Left forelimb (tissue), 1 donor: ENCODE measurements around the gene HNRNPA3.
"Not testable (repeated sequence)": the region's sequence is repeated elsewhere in the genome, so short reads cannot be mapped to it uniquely, and the experiment has no call there.

Source experiments
- DNase-seq: peaks from one replicate; pipeline ENCODE4 v3.0.0-alpha.2; 2018; ENCODE audit warnings: low spot score

The HNRNPA3 gene

DNA sequence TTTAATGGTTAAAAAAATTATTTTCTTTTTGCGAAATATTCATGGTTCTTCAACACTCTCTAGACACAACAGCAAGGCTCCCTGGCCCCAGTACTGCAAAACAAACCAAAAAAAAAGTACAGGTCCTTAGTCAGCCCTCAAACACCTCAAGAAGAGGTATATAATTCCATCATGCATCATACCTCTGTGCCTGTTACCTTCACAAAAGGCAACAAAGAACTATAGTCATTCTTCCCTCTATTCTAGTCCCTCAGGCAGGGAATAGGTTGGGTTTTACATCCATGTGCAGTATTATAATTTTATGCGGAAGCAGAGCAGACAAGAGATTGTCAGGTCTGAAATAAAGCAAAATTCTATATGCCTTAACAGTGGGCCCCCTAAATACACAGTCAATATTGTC, 43.4 kb downstream of the HNRNPA3 start:
- DNase-seq = no peak

DNA sequence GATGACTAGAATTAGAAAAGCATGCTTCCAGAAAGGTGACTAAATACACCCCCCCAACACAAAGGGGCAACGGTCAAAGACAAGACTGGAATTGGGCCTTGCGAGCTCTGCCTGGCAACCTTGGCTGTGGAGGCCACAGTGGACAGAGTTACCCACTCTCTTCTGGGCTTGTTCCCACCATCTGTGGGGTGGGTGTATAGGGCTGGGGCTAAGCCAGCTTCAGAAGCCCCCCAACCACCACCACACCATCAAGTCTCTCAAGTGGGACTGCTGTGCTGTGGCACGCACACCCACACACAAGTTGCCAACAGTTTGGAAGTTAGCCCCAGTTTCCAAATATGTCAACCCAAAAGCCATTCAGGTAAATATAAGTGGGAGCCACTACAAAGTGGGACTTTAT, 44.1 kb downstream of the HNRNPA3 start:
- no peak for DNase-seq

DNA sequence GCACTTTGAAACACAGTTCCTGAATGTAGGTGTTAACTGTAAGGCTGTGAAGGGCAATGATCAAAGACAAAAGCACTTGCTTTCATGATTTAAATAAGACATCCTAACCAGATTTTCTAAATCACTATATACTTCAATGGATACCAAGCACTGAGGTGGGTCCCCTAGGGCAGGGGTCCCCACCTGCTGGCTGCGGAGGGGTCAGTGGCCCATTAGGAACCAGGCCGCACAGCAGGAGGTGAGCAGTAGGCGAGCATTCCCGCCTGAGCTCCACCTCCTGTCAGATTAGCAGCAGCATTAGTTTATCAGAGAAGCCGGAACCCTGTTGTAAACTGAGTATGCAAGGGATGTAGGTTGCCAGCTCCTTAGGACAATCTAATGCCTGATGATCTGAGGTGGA, 44.9 kb downstream of the HNRNPA3 start:
- no peak for DNase-seq

DNA sequence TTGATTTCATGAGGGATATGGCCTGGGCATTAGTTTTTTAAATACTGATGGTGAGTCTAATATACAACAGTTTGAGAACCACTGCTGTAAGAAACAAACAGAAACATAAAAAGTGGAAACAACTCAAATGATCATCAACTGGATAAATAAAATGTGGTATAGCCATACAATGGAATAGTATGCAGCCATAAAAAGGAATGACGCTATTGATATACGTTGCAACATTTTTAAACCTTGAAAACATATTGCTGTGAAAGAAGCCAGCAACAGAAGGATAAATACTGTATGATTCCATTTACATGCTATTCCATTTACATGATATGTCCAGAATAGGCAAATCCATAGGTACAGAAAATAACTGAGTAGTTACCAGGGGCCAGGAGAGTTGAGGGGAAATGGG, 45.5 kb downstream of the HNRNPA3 start:
- no peak for DNase-seq

DNA sequence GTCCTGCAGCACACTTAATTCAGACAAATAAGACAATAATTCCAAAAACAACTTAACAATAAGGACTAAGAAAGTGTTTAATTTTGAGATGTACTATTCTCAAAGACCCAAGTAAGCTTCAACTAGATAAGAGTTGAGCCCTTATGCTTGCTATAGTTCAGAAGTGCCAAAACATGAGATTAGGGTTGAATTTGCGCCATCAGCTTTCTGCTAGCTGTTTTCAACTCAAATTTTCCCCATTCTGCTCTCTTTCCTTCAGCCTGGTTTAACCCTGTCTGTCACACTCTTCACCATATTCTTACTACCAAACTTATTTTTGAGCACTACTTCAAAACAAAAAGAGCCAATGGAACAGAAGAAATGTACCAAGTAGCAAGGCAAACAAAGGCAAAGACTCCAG, 47.8 kb downstream of the HNRNPA3 start:
- no peak for DNase-seq

DNA sequence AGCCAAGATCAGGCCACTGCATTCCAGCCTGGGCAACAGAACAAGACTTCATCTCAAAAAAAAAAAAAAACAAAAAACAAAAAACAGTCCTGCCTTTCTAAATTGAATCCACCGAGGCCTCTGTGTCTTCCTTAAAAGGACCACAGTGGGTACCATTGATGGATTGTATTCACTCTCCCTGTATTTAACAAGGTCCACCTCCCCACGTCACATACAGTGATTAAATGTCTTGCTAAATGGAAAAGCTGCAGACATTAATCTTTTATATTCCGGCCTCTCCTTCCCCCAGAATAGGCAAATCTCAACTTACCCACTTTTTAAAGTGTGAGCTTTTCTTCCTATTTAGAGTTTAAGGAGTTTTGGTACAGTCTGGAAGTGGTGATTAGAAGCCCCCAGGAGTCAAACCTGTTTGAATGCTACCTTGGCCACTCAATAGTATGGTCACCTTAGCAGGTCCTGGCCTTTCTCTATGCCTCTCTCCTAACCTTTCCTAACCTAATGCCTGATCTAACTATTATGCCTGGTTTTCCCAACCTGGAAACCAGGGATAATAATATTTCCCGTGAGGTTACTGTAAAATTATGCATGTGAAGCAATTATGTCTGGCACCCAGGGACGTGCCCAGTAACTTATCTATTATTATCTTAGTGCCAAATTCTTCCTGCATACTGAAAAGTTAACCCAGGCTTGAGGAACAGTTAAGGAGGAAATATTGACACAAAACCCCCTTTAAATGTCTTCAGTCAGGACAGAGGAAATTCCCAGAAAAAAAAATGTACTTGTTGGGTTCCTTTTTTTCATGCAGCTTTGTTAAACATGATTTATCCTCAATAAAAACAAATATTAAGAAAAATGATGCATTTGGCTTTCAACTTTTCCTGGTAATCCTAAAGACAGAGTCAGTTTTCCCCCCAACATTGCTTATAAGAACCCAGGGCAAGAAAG, 48.8 kb downstream of the HNRNPA3 start:
- no peak for DNase-seq

DNA sequence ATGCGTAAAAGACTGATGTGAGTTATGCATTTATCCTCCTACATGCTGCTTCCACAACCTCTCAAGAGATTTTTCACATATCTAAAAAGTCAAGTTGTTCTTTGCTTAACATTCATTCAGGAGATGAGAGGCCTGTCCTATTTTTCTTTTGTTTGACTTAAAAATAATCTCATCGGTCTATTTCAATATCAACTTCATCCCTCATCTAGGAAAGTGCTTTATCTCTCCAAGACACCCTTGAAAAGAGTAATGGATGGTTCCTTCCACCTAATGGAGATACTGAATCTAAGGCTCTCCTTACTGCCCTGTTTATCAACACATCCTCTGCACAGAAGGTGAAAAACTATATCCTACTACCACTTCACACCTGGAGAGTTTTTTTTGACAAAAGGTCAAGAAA, 49.5 kb downstream of the HNRNPA3 start:
- no peak for DNase-seq

DNA sequence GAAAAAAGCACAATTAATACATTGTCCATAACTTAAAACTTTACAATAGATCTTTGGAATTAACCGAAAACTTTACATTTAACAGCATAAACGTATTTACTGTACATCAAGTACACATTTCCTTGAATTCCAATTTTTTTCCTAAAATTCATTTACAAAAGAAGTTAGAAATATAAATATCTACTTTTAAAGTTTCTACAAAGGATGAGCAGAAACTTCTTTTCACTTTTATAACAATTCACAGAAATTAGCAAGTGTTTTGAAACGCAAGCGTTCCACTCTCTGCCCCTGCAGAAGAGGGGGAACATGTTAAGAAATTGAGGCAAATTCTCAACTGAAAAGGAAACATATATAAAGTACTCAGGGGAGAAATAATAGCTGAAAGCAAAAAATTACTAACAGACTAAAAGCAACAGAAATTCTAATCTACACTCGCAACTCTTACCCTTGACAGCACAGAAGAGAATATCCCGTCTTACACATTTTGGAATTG, 50.4 kb downstream of the HNRNPA3 start:
- DNase-seq = no peak

DNA sequence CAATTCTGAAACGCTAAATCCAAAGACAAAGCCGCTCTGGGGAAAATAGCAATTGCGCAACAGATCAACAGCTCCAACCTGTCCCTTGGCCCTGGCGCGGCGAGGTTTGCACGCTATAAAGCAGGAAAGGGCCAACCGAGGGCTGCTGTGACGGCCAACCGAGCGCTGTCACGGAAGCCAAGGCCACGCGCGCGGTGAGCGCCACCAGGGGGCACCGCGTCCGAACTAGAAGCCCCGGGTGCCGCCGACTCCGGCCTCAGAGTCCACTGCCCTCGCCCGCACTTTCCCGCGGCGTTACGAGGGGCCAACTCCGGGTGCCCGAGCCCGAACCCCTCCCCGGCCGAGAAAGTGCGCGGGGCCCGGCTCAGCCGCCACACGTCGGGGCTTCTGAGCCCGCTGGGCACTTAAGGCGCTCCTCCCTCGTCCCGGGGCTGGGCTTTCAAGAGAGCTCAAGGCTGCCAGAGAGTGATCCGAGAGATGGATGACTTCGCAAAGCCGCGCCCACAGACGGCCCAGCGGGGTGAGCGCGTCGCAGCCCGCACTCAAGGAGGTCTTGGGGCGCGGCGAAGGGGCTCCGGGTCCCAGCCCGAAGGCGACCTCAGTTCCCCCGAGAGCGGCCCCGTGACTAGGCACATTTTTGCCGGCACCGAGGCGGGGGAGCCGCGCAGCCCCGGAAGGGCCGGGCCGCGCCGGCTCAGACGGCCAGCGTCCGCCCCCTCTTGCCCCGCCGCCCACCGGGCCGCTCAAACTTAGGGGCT, 51.0 kb downstream of the HNRNPA3 start:
- DNase-seq = peak; percentile 99

DNA sequence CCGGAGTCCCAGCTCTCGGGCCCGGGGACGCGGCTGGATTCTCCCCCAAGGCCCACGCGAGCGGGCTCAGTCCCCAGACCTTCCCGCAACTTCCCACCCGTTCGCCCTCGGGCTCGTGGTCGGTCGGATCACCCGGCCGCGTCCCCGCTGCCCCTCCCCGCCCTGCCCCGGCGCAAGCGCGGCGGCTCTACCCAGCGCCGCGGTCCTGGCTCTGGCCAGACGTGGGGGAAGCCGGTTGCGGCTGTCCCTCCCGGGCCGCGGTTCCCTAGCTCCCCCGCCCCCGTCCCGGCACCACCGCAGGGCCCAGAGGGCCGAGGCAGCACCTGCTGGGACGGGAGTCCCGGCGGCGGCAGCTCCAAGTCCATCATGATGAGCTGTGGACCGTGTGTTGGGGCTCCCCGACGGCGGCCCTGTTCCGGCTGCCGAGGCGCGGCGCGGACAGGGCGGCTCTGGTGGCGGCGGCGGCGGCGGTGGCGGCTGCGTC, 51.7 kb downstream of the HNRNPA3 start:
- no peak for DNase-seq

DNA sequence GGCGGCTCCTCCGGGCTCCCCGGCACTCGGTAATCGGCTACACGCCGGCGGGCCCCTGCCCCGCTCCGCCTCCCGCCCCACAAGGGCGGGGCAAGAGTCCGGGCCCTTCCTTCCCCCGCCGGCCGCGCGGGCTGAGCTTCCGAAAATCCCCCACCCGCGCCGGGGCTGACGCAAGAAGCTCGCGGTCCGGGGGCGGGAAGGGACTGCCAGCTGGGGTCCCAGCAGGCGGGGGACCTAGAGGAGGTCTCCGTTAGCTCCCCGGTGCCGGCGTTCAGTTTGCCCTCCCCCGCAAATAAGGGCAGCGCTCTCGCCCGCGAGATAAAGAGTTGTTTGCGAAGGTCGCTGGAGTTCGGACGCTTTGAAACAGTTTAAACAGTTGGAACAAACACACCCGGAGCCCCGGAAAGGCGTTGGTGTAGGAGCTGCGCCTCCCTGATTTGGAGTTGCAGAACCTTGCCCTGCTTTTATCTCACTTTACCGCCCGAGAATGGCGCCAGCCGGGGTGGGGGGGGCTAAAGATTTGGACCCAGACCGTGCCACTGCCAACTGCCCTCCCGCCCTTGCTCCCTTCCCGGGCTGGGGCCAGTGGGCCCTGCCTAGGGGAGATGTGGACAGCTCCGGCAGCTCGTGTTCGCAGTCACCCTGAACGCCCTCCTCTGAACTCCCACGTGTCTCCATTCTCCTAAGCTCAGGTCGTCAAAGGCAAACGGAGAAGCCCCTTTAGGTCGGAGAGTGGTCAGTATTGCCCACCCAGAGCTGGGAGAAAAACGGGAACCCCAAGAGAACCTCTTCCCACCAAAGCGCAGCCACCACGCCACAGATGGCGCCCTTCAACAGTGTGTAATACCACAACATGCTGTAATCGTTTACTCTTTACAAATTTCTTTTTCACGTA, 52.3 kb downstream of the HNRNPA3 start, which contains the start of gene NFE2L2:
Gene NFE2L2, minus strand, starts transcription at position 35 of the 895 bp plus-strand sequence. CDS start 151 bp downstream, outside the sequence.
- DNase-seq = peak; percentile 97

DNA sequence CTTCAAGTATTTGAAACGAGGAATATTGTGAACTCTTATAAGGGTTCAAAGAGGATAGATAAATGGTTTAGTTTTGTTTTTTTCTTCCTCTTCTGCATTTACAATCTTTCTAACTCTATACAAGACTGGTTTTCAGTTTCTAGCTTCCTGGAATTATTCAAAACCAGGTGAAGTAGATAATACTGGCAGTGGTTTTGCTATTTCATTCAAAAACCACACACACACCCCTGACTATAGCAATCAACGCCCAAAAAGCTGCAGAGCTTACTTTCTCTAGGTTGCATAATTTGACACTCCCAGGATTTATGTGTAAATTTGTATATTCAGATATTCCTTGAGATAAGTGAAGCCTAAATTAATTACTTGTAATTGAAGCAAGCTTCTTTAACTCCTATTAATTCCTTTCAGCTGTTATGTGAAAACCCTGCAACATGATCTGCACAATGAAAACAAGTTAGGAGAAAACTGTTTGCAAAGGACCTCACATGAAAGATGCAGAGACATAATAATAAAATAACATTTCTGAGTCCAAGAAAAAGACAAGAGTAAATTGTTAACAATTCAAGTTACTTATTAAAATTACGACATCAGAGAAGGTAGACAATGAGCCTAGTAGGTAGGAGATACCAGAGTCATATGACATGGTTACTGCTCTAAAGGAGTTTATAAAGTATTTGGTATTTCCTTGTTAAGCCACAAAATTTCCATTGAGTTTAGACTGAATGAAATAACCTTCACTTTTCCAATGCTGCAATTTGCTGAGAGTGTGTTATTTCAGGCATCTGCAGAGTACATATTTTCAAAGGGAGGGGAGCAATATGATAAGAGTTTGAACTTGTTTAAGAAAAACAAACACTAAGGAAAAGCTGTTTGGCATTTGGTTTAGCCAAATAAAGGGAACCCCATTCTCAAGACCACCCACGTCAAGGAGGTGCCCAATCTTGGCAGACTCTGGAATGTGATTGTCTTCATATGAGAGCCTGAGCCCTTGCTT, 53.5 kb downstream of the HNRNPA3 start:
- DNase-seq = no peak

DNA sequence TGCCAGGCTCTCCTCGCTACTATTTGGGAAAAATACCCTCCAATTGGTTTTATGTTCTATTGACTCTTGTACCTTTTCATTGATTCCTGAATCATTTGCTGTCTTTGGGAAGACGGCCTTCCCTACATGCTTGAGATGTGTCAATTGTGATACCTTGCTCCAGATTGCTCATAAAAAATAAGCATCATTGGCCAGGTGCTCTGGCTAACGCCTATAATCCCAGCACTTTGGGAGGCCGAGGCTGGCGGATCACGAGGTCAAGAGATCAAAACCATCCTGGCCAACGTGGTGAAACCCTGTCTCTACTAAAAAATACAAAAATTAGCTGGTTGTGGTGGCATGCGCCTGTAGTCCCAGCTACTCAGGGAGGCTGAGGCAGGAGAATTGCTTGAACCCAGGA, 54.4 kb downstream of the HNRNPA3 start:
- not testable (repeated sequence) for DNase-seq

DNA sequence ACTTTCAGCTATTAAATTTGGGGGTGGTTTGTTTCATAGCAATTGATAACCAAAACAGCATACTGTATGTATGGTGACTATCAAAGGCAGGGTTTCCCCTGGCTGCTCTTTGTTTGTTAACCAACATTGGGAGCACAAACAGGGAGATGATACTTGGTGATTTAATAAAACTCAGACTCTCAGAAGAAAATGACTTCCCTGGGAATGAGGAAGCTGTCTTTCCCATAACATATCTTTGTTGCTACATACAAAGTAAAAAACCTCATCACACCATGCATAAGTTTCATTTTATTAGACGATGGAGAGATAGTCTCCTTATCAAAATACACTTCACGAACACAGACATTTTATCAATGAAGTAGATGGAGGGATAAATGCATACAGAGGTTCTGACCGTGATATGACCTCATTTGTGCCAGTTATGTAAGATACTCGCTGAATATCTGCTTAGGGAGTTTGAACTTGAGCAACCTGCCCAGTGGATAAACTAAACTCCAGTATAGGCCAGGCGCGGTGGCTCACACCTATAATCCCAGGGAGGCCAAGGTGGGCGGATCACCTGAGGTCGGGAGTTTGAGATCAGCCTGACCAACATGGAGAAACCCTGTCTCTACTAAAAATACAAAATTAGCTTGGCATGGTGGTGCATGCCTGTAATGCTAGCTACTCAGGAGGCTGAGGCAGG, 55.7 kb downstream of the HNRNPA3 start:
- DNase-seq = no peak

DNA sequence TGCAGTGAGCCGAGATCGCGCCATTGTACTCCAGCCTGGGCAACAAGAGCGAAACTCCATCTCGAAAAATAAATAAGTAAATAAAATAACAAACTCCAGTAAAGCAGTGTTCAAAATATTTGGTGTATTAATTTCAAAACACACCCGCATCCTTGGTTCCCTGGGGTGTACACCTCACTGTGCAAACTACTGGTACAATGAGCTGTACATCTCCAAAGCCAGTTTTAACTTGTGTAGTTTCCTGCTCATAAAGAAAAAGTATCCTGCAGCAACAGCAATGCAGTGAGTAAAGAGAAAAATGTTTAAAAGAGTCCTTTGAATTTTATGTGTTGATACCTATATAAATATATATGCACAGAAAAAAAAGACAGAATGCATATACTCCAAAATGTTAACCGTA, 56.3 kb downstream of the HNRNPA3 start:
- no peak for DNase-seq

DNA sequence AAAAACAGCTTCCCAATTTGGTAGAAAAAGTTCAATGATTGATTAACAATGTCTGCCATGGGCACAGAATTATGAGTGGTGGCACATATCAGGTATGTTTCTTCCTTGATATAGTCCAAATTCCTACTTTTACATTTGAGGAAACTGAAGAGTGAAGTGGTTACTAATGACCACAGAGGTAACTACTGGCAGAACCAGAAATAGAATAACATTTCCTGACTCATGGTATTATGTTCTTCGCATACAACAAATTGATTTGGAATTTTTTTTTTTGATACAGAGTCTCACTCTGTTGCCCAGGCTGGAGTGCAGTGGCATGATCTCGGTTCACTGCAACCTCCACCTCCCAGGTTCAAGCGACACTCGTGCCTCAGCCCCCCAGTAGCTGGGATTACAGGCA, 57.9 kb downstream of the HNRNPA3 start:
- no peak for DNase-seq

DNA sequence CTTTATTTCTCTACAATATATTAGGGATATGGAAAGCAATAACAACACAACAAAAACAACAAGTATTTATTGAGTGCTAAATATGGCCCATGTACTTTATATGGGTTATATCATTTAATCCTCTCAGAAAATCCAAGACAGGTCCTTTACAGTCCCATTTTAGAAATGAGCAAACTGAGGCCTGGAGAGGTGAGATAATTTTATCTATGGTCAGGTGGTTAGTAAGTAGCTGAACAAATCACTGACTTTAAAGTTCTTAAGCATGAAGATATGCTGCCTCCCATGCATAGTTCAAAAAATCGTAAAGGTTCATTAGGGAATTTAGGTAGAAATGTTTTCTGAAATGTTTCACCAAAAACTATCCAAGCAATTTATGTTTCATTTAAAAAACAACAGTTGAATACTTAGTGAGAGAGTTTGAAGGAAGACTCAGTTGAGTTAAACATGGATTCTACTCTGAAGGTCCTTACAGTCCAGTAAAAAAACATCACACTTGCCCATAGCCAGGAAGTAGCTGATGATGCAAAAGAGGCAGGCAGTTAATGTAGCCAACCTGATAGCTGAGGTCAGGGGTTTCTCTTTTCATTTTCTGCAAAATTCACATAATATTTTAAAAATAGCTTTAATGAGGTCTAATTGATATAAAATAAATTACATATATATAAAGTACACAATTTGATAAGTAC, 59.5 kb downstream of the HNRNPA3 start:
- no peak for DNase-seq

DNA sequence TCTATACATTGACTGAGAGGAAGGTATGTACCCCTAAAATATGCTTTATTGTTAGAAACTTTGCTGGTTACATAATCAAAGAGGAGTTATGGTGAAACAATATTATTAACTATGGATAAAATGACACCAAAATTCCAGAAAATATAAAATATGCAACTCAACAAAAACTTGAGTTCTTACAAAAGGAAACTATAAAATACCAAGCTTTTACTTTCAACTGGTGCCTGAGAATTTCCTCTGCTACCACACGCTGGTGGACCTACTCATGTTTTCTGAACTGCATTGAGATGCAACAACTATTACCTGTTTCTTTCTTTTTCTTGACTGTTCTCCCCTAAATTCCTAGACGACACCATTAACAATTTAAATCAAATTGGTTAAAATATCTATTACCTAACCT, 60.2 kb downstream of the HNRNPA3 start:
- DNase-seq = no peak

DNA sequence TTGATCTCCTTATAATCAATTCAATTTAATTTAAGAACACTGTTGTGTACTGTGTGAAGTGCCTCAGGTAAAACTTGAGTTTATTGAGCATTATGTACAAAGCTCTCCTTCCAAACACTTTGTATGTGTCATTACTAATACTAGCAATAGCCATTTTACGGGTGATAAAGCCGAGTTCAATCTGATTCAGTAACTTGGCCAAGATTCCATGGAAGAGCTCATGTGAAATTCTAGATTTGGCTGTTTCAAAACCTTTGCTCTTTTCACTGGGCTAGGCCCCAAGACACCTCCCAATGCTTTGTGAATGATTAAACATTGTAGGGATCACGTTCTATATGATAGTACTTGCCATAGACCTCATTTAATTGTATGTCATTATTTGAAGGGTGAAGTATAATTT, 60.8 kb downstream of the HNRNPA3 start:
- no peak for DNase-seq
